ACC112 (cell line): ENCODE data around the gene ROBO1.

Source experiments
- H2AFZ ChIP-seq: fragments of 200-600 bp; sonication (generic); one replicate; pipeline ENCODE4 v1.6.0; 2017; ENCODE audit warnings: antibody characterized with exemption, low read length; ENCODE audit not compliant: unreplicated experiment
- H3K27ac ChIP-seq: fragments of 200-600 bp; sonication (generic); 2 replicates; pipeline ENCODE4 v1.5.1; 2014; ENCODE audit warnings: low read depth, mild to moderate bottlenecking, antibody characterized with exemption, low read length, moderate library complexity
- H3K27me3 ChIP-seq: fragments of 200-600 bp; sonication (generic); 2 replicates; pipeline ENCODE4 v1.6.1; 2014; ENCODE audit warnings: mild to moderate bottlenecking, antibody characterized with exemption, low read length, moderate library complexity, mixed read lengths; ENCODE audit not compliant: insufficient read depth
- H3K36me3 ChIP-seq: fragments of 200-600 bp; sonication (generic); 2 replicates; pipeline ENCODE4 v1.6.1; 2016; ENCODE audit warnings: mild to moderate bottlenecking, antibody characterized with exemption, low read length, moderate library complexity, mixed read lengths; ENCODE audit not compliant: insufficient read depth
- H3K4me1 ChIP-seq: fragments of 200-600 bp; sonication (generic); one replicate; pipeline ENCODE4 v1.6.1; 2016; ENCODE audit warnings: low read length, mixed read lengths; ENCODE audit not compliant: insufficient read depth, unreplicated experiment, control insufficient read depth
- H3K4me3 ChIP-seq: fragments of 200-600 bp; sonication (generic); 2 replicates; pipeline ENCODE4 v1.5.1; 2014; ENCODE audit warnings: mild to moderate bottlenecking, low read depth, low read length
- H3K79me2 ChIP-seq: fragments of 200-600 bp; sonication (generic); one replicate; pipeline ENCODE4 v1.6.0; 2016; ENCODE audit warnings: low read length; ENCODE audit not compliant: control insufficient read depth, unreplicated experiment, insufficient read depth

ROBO1 gene

GRCh38 chr3:78738833-78739232 lies 1029.0 kb downstream of the ROBO1 start:
- H2AFZ ChIP-seq: no peak overlapping the region
- peaks cover 33% of the 10 kb centered on the region for H3K4me1 ChIP-seq
- no peaks in the 10 kb centered on the region for H3K27me3 ChIP-seq
- H3K79me2 ChIP-seq: no peaks in the 10 kb centered on the region
- H3K27ac ChIP-seq: peak overlapping the region; percentile 95
- peaks cover 9% of the 10 kb centered on the region; the same call in 1 of the 2 replicates for H3K36me3 ChIP-seq
- H3K4me3 ChIP-seq: no peak overlapping the region

DNA sequence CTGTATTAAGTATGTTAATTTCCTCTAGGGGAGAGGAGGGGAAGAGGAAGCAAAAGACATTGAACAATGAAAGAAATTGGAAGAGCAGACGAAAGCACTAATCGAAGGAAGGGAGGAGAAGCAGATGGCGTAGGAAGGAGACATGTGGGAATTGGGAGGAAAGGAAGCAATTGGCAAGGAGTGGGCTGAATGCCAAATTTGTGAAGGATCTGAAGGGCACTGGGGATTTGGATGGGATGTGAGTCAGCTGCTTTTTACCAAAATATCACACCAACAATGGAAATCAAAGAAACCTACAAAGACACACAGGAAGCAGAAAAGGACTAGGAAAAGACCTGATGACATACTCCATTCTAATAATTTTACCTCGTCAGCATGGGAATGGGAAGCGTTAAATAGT lies 1029.8 kb downstream of the ROBO1 start:
- Histone ChIP-seq H3K4me1 (peaks cover 35% of the 10 kb centered on the region), H3K27me3 (no peaks in the 10 kb centered on the region), H3K4me3 (0 out of 2 replicates have a peak overlapping the region, but pooled peaks have one; percentile 33), H2AFZ (no peak overlapping the region), H3K27ac (peak overlapping the region; percentile 95), H3K79me2 (no peaks in the 10 kb centered on the region), H3K36me3 (peaks cover 6% of the 10 kb centered on the region; the same call in 1 of the 2 replicates)

DNA sequence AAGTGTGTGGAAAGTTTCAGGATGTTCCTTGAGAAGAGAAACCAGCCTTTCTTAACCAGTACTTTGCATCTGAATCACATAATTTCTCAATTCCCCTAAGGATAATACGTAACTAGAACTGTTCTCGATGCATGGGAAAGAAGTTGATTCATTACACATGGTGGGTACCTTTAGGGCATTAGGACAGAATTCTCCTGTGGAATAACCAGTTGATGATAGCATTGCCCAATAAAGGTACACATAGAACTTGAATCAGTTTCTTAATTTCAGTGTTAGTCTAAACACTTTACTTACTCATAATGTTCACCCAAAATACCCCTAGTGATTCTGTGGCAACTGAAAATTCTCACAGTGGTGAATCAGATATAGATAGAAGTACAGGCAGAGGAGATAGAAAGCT lies 1030.9 kb downstream of the ROBO1 start:
- Histone ChIP-seq H3K4me3 (no peak overlapping the region), H3K4me1 (peaks cover 35% of the 10 kb centered on the region), H3K27me3 (no peaks in the 10 kb centered on the region), H3K79me2 (no peaks in the 10 kb centered on the region), H3K27ac (peak overlapping the region; percentile 95), H2AFZ (no peak overlapping the region), H3K36me3 (peaks cover 6% of the 10 kb centered on the region; the same call in 1 of the 2 replicates)

GRCh38 chr3:78734048-78734637 lies 1033.7 kb downstream of the ROBO1 start:
- no peak overlapping the region for H3K4me3 ChIP-seq
- no peaks in the 10 kb centered on the region for H3K36me3 ChIP-seq
- H3K4me1 ChIP-seq: peaks cover 35% of the 10 kb centered on the region
- no peaks in the 10 kb centered on the region for H3K27me3 ChIP-seq
- 0 out of 2 replicates have a peak overlapping the region, but pooled peaks have one; percentile 5 for H3K27ac ChIP-seq
- H3K79me2 ChIP-seq: no peaks in the 10 kb centered on the region
- no peak overlapping the region for H2AFZ ChIP-seq

GRCh38 chr3:78732893-78733292 lies 1034.9 kb downstream of the ROBO1 start:
- Histone ChIP-seq H3K4me1 (peaks cover 32% of the 10 kb centered on the region), H3K27me3 (no peaks in the 10 kb centered on the region), H3K36me3 (no peaks in the 10 kb centered on the region), H2AFZ (no peak overlapping the region), H3K4me3 (no peak overlapping the region), H3K27ac (no peak overlapping the region), H3K79me2 (no peaks in the 10 kb centered on the region)

DNA sequence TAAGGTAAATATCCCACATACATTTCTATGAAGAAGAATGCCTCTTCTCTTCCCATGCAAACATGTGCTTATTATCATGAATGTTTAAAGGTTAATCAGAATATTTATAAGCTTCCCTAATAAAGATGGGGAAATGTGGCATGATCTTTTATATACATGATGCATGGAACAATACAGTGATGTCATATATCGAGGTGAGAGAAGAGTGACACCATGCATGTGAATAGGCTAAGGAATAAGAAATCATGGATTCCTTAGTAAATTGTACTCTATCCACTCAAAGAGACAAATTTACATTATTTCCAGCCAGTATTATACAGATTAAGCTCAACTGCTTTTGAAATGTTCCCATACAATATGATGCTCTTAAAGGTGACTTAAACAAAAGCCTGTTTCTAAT lies 1035.3 kb downstream of the ROBO1 start:
- no peak overlapping the region for H3K4me3 ChIP-seq
- H3K4me1 ChIP-seq: peaks cover 27% of the 10 kb centered on the region
- no peak overlapping the region for H2AFZ ChIP-seq
- no peaks in the 10 kb centered on the region for H3K36me3 ChIP-seq
- H3K27me3 ChIP-seq: no peaks in the 10 kb centered on the region
- H3K79me2 ChIP-seq: no peaks in the 10 kb centered on the region
- H3K27ac ChIP-seq: no peak overlapping the region

DNA sequence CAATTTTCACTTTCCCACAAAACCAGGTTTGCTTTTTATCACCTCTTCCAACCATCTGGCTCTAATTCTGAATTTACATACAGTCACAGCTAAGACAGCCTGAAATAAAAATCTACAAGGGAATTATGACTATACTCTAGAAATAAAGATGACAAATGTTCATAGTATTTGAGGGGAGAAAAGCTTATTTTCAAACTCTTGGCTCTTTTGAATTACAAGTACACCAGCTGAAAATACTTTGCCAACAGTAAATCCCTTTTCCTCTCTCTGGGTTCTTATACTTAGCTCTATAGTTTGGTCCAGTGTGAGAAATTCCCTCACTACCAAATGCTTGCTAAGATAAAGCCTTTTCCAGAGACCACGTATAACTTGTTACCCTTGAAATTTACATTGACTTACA lies 1037.9 kb downstream of the ROBO1 start:
- Histone ChIP-seq H3K79me2 (no peaks in the 10 kb centered on the region), H2AFZ (no peak overlapping the region), H3K4me3 (no peak overlapping the region), H3K4me1 (peaks cover 17% of the 10 kb centered on the region), H3K27me3 (no peaks in the 10 kb centered on the region), H3K27ac (no peak overlapping the region), H3K36me3 (no peaks in the 10 kb centered on the region)

- H3K36me3 ChIP-seq: no peaks in the 10 kb centered on the region
- H2AFZ ChIP-seq: peak overlapping the region; percentile 57
- H3K79me2 ChIP-seq: no peaks in the 10 kb centered on the region
- H3K4me1 ChIP-seq: peaks cover 8% of the 10 kb centered on the region
- H3K27me3 ChIP-seq: no peaks in the 10 kb centered on the region
- 0 out of 2 replicates have a peak overlapping the region, but pooled peaks have one; percentile 19 for H3K4me3 ChIP-seq
- H3K27ac ChIP-seq: no peak overlapping the region
Observed at GRCh38 chr3:78728406-78729145, 1039.2 kb downstream of the ROBO1 start.

- H3K79me2 ChIP-seq: no peaks in the 10 kb centered on the region
- no peaks in the 10 kb centered on the region for H3K36me3 ChIP-seq
- H3K27ac ChIP-seq: no peak overlapping the region
- H3K4me3 ChIP-seq: no peak overlapping the region
- H2AFZ ChIP-seq: no peak overlapping the region
- no peaks in the 10 kb centered on the region for H3K27me3 ChIP-seq
- peaks cover 18% of the 10 kb centered on the region for H3K4me1 ChIP-seq
Observed at GRCh38 chr3:78726545-78726944, 1041.3 kb downstream of the ROBO1 start.

GRCh38 chr3:78725703-78726246 lies 1042.0 kb downstream of the ROBO1 start:
- no peak overlapping the region for H2AFZ ChIP-seq
- no peak overlapping the region for H3K4me3 ChIP-seq
- H3K36me3 ChIP-seq: no peaks in the 10 kb centered on the region
- no peak overlapping the region for H3K27ac ChIP-seq
- H3K79me2 ChIP-seq: no peaks in the 10 kb centered on the region
- H3K27me3 ChIP-seq: no peaks in the 10 kb centered on the region
- peaks cover 18% of the 10 kb centered on the region for H3K4me1 ChIP-seq

DNA sequence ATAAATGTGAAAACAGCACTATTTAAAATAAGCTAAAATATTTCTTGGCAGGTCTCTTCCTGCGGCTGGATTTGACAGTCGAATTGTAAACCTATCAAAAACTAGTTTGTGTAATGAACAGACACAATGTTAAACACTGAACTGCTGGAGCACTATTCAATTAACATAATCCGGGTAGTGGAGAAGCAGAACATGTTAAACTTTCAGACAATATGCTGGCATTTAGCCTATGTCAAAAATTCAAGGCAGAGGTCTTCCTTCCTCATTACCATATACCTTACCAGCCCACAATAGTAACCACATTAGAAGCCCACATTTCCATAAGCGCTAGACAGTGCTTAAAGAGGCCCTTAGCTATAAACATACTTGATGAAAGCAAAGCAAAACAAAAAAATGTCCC lies 1042.9 kb downstream of the ROBO1 start:
- no peak overlapping the region for H3K27ac ChIP-seq
- no peaks in the 10 kb centered on the region for H3K27me3 ChIP-seq
- H3K36me3 ChIP-seq: no peaks in the 10 kb centered on the region
- H2AFZ ChIP-seq: no peak overlapping the region
- H3K79me2 ChIP-seq: no peaks in the 10 kb centered on the region
- H3K4me3 ChIP-seq: no peak overlapping the region
- H3K4me1 ChIP-seq: peaks cover 18% of the 10 kb centered on the region
